Hematopoietic multipotent progenitor cell treated with erythropoietin and hydrocortisone succinate and interleukin-3 and kit ligand, for 4 days (in vitro differentiated cells): ENCODE measurements around the gene NR2F2.

Experiments
- DNase-seq: peaks from one replicate; pipeline ENCODE4 v3.0.0-alpha.2; 2015

Gene NR2F2

GRCh38 chr15:96355568-96356187, 25.2 kb downstream of the NR2F2 start:
- no peak for DNase-seq

GRCh38 chr15:96356494-96357455, 26.3 kb downstream of the NR2F2 start:
- DNase-seq = peak; percentile 84

GRCh38 chr15:96358001-96358801, 27.7 kb downstream of the NR2F2 start:
- DNase-seq = no peak

- no peak for DNase-seq
Measured at GRCh38 chr15:96358821-96359615, 28.5 kb downstream of the NR2F2 start.

GRCh38 chr15:96359616-96360521, 29.4 kb downstream of the NR2F2 start:
- no peak for DNase-seq

- no peak for DNase-seq
Measured at GRCh38 chr15:96360581-96361308, 30.2 kb downstream of the NR2F2 start.

- DNase-seq = no peak
Measured at GRCh38 chr15:96361309-96362010, 31.0 kb downstream of the NR2F2 start.

GRCh38 chr15:96362011-96362754, 31.7 kb downstream of the NR2F2 start:
- no peak for DNase-seq

GRCh38 chr15:96362755-96363651, 32.5 kb downstream of the NR2F2 start:
- DNase-seq = no peak

GRCh38 chr15:96363707-96364106, 33.2 kb downstream of the NR2F2 start:
- no peak for DNase-seq

- DNase-seq = no peak
Measured at GRCh38 chr15:96365781-96366525, 35.5 kb downstream of the NR2F2 start.

- DNase-seq = no peak
Measured at GRCh38 chr15:96366526-96366877, 36.0 kb downstream of the NR2F2 start.

GRCh38 chr15:96367311-96368200, 37.1 kb downstream of the NR2F2 start:
- DNase-seq = no peak

GRCh38 chr15:96369351-96369750, 38.9 kb downstream of the NR2F2 start:
- no peak for DNase-seq

GRCh38 chr15:96369825-96370621, 39.5 kb downstream of the NR2F2 start:
- DNase-seq = no peak

- no peak for DNase-seq
Measured at GRCh38 chr15:96372554-96372953, 42.1 kb downstream of the NR2F2 start.
